Upper lobe of left lung (tissue), 4 donors: ENCODE data around the gene VAT1L.

Experiments
- CTCF ChIP-seq, 6 experiments: fragments of 450-650 bp in 4 of 6; fragments of 200-600 bp in 2 of 6; sonication (generic) in 2 of 6; IDR thresholded peaks; one replicate each; pipeline ENCODE4 v1.5.1; 2016 to 2019; ENCODE audit warnings: antibody characterized with exemption in 6 of 6
- POLR2A ChIP-seq, 4 donors: fragments of 450-650 bp; IDR thresholded peaks; one replicate each; pipeline ENCODE4 v1.5.1; 2016 to 2017; ENCODE audit warnings: antibody characterized with exemption in 4 of 4, mild to moderate bottlenecking in 2 of 4

GRCh38 chr16:77987810-77988209 is 199.4 kb downstream of the VAT1L start:
- TF ChIP-seq CTCF (IDR thresholded peaks at IDR 0.05) (no peak), POLR2A (IDR thresholded peaks at IDR 0.05) (no peak)
